HCT116 (cell line): ENCODE results near the gene TNFRSF14. TPM values are rescaled to one million over a fixed set of nuclear protein-coding genes. Genes with fewer than 3 reads are reported as not detected.
A peak's percentile ranks its signal among the peaks of the same experiment; 100 is the strongest.

Experiments
- ATAC-seq: fragments of 200-7000 bp; cut with Tn5 transposase; 2 replicates; pipeline ENCODE4 v1.9.1; 2020; ENCODE audit warnings: mild to moderate bottlenecking, moderate library complexity
- BruUV-seq: library from RNA; stranded (reverse); fragments of 400-500 nt; replicated peaks from 2 replicates; lab custom pipeline; 2021; lab: Mats Ljungman, UMichigan
- CTCF ChIA-PET: fragments of 300-600 bp; sonication (Branson Sonifier 250); formaldehyde crosslinking; loops from one replicate; lab custom pipeline; 2021; ENCODE audit warnings: antibody characterized with exemption; lab: Charles Lee
- POLR2A ChIA-PET: fragments of 300-600, 350-600 bp; sonication (Branson Sonifier 250); formaldehyde crosslinking; loops from one replicate; lab custom pipeline; 2021; ENCODE audit warnings: antibody characterized with exemption; lab: Charles Lee
- RAD21 ChIA-PET, 2 experiments: fragments of 300-600 bp; sonication (Branson Sonifier 250); formaldehyde crosslinking; loops; one replicate each; lab custom pipeline; 2023; ENCODE audit warnings: low total read pairs in 2 of 2; ENCODE audit not compliant: uncharacterized antibody in 2 of 2, unreplicated experiment in 2 of 2, low non-redundant PET in 1 of 2; lab: Charles Lee
- DNase-seq: peaks from one replicate; pipeline ENCODE4 v3.0.0-alpha.2; 2010; ENCODE audit warnings: low read depth, low spot score
- H2AFZ ChIP-seq: fragments of 200-600 bp; shearing (Covaris generic), sonication (generic); 2 replicates; pipeline ENCODE4 v1.6.1; 2017; ENCODE audit warnings: low read depth, mixed run types, mixed read lengths, antibody characterized with exemption, low read length; ENCODE audit not compliant: poor library complexity, severe bottlenecking
- H3K27ac ChIP-seq: 2 replicates; pipeline ENCODE4 v1.5.1; 2012; ENCODE audit warnings: low read depth, low read length
- H3K27me3 ChIP-seq: fragments of 200-600 bp; sonication (generic); 2 replicates; pipeline ENCODE4 v1.6.1; 2016; ENCODE audit warnings: mixed run types, low read length, mixed read lengths; ENCODE audit not compliant: insufficient read depth
- H3K36me3 ChIP-seq, 2 experiments: fragments of 200-500 bp in 1 of 2; fragments of 200-600 bp in 1 of 2; sonication (Bioruptor generic) in 1 of 2; sonication (generic) in 1 of 2; 2 replicates each; pipeline versions ENCODE4 v1.5.1 to v1.6.1; 2014 to 2016; ENCODE audit warnings: low read length in 2 of 2, inconsistent platforms in 1 of 2, mixed read lengths in 1 of 2, mixed run types in 1 of 2; ENCODE audit not compliant: insufficient read depth in 2 of 2, control insufficient read depth in 1 of 2
- H3K4me1 ChIP-seq, 2 experiments: fragments of 200-600 bp in 1 of 2; sonication (generic) in 1 of 2; 2 replicates each; pipeline versions ENCODE4 v1.5.1 to v1.6.1; 2012 to 2017; ENCODE audit warnings: low read length in 2 of 2, inconsistent platforms in 1 of 2, mild to moderate bottlenecking in 1 of 2, mixed read lengths in 1 of 2, mixed run types in 1 of 2, moderate library complexity in 1 of 2; ENCODE audit not compliant: insufficient read depth in 2 of 2, control insufficient read depth in 1 of 2
- H3K4me2 ChIP-seq: fragments of 200-600 bp; sonication (generic); 2 replicates; pipeline ENCODE4 v1.6.1; 2017; ENCODE audit warnings: mixed run types, low read length, mixed read lengths
- H3K4me3 ChIP-seq, 2 experiments: fragments of 200-600 bp in 1 of 2; sonication (generic) in 1 of 2; replicated peaks in 1 of 2; 2 replicates each; pipeline ENCODE4 v1.5.1; 2011 to 2016; ENCODE audit warnings: low read length in 2 of 2, control low read depth in 1 of 2, low read depth in 1 of 2, mild to moderate bottlenecking in 1 of 2, mixed read lengths in 1 of 2, mixed run types in 1 of 2
- H3K79me2 ChIP-seq: fragments of 200-600 bp; sonication (generic); 2 replicates; pipeline ENCODE4 v1.6.1; 2017; ENCODE audit warnings: mild to moderate bottlenecking, mixed run types, low read length, moderate library complexity, mixed read lengths; ENCODE audit not compliant: insufficient read depth
- H3K9ac ChIP-seq: fragments of 200-600 bp; sonication (generic); 2 replicates; pipeline ENCODE4 v1.6.1; 2016; ENCODE audit warnings: low read length, mixed read lengths
- H3K9me2 ChIP-seq: fragments of 200-600 bp; sonication (generic), shearing (Covaris generic); 2 replicates; pipeline ENCODE4 v1.6.1; 2017; ENCODE audit warnings: mixed run types, mild to moderate bottlenecking, moderate library complexity; ENCODE audit not compliant: insufficient read depth
- H3K9me3 ChIP-seq, 2 experiments: fragments of 200-500 bp in 1 of 2; fragments of 200-600 bp in 1 of 2; sonication (Bioruptor generic) in 1 of 2; sonication (generic) in 1 of 2; 2 replicates each; pipeline ENCODE4 v1.6.1; 2014 to 2017; ENCODE audit warnings: low read length in 2 of 2, mixed read lengths in 2 of 2, inconsistent platforms in 1 of 2, low read depth in 1 of 2, mild to moderate bottlenecking in 1 of 2, mixed run types in 1 of 2, moderate library complexity in 1 of 2; ENCODE audit not compliant: control insufficient read depth in 1 of 2, insufficient read depth in 1 of 2
- H4K20me1 ChIP-seq: fragments of 200-600 bp; sonication (generic), shearing (Covaris generic); 2 replicates; pipeline ENCODE4 v1.6.1; 2017; ENCODE audit warnings: mixed run types, mild to moderate bottlenecking, moderate library complexity; ENCODE audit not compliant: insufficient read depth
- CTCF ChIP-seq, 3 experiments: fragments of 200-600 bp in 1 of 3; sonication (generic) in 1 of 3; IDR thresholded peaks in 2 of 3; conservative IDR thresholded peaks in 1 of 3; 2 replicates each; pipeline ENCODE4 v1.5.1; 2012 to 2017; ENCODE audit warnings: low read depth in 2 of 3, low read length in 2 of 3, antibody characterized with exemption in 1 of 3, borderline replicate concordance in 1 of 3, control low read depth in 1 of 3, mild to moderate bottlenecking in 1 of 3, mixed read lengths in 1 of 3, mixed run types in 1 of 3, moderate library complexity in 1 of 3; ENCODE audit not compliant: insufficient read depth in 1 of 3
- EZH2phosphoT487 ChIP-seq: fragments of 200-600 bp; IDR thresholded peaks from 2 replicates; pipeline ENCODE4 v1.6.1; 2018; ENCODE audit warnings: antibody characterized with exemption, borderline replicate concordance
- SIN3A ChIP-seq: IDR thresholded peaks from 2 replicates; pipeline ENCODE4 v1.6.1; 2012; ENCODE audit warnings: low read depth
- intact Hi-C: fragments of 100-400 bp; cut with micrococcal nuclease; formaldehyde crosslinking; loops from 2 replicates; pipeline ENCODE4 v1.10.0; 2022
- total RNA-seq: library from RNA; stranded (reverse); gene quantifications from one replicate; pipeline ENCODE4 v1.2.1, GENCODE V29; 2021; ENCODE audit not compliant: unreplicated experiment

TNFRSF14 gene
- total RNA-seq, 1 experiment from 2014 or later: 0.66 TPM

DNA sequence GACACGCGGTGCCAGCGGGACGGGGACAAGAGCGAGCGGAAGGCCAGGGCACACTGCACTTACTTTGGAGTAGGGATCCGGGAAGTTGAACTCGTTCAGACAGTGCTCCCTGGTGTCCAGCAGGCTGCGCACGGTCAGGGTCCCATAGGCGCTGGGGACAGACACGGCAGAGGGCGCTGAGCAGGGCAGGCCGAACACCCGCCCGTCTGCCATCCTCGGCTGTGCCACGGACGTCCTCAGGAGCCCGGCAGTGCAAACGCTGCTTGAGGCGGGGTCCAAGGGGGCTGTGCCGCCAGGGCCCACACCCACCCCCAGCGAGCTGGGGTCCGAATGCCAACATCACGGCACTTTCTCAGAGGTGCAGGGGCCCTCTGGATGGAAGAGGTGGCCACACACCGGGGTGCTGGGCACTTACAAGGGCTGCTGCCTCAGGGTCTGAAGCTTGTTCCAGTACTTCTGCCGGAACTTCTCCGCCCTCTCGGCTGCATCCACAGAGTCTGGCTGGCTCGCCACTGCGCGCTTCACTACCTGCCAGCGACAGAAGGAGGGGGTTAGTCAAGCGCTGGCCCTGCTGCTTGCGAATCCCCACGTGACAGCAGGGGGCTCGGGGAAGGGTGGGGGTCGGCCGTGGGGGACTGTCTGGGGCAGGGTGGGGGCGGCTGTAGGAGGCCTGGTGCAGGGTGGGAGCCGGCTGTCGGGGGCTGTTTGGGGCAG lies 42.1 kb upstream of the TNFRSF14 start:
- TF ChIP-seq EZH2phosphoT487: no peak
- intact Hi-C loops: no loop called here
- Histone ChIP-seq H3K4me2 (no peak overlapping the region), H3K27me3 (no peaks in the 10 kb centered on the region), H3K4me1 (no peaks in the 10 kb centered on the region), H3K9me3 (no peaks in the 10 kb centered on the region), H3K27ac (no peak overlapping the region), H4K20me1 (no peaks in the 10 kb centered on the region), H3K9ac (no peak overlapping the region), H3K9me2 (no peaks in the 10 kb centered on the region), H2AFZ (no peak overlapping the region), H3K36me3 (peaks cover 18 to 26% of the 10 kb centered on the region in 2 experiments; a peak in 3 of 4 replicates), H3K79me2 (no peaks in the 10 kb centered on the region), H3K4me3 (no peak overlapping the region)
- ATAC-seq: no peak
- ChIA-PET CTCF (no interaction called here), POLR2A (no interaction called here), RAD21 (no interaction called here)
- DNase-seq: no peak
- BruUV-seq: no TSS peak

DNA sequence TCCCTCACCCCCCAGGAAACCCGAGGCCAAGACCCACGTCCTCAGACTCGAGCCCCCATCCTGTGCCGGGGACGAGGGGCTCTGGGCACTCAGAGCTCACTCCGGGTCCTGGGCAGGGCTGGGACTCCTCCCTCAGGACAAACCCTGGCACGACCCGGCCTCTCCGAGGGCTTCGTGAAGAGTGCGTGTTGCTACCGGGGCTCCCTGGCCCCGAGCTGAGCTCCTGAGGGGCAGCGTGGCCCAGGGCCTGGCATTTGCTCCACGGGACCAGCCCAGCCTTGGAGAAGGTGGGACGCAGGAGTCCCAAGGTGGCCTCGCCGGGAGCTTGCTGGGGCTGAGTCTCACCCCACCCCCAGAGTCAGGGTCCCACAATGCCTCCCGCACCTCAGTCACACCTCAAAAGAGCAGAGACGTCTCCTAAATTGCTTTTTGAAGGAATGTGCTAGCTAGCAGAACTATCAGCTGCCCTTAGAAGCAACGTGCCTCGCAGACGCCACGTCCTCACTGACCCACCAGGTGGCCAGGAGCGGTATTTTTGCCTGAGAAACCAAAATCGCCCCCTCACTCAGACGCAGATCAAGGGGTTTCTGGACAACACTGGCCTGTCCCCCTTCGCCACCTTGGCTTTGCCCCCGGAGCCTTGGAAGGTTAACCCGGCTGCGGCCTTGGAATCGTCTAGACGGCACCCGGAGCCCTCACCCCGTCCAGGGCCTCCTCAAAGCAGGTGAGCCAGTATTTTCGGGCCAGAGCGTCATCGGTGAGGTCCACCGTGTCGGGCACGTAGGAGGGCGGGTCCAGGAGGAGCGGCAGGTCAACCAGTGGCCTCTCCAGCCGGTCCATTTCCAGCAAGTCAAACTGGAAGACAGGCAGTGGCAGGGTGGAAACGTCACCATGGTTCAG lies 41.1 kb upstream of the TNFRSF14 start:
- Histone ChIP-seq H3K9me2 (no peaks in the 10 kb centered on the region), H3K9me3 (no peaks in the 10 kb centered on the region), H3K9ac (no peak overlapping the region), H3K36me3 (peaks cover 22% of the 10 kb centered on the region in 2 experiments; a peak in 3 of 4 replicates), H3K79me2 (no peaks in the 10 kb centered on the region), H4K20me1 (no peaks in the 10 kb centered on the region), H2AFZ (no peak overlapping the region), H3K27ac (no peak overlapping the region), H3K4me2 (no peak overlapping the region), H3K4me3 (no peak overlapping the region), H3K27me3 (no peaks in the 10 kb centered on the region), H3K4me1 (no peaks in the 10 kb centered on the region)
- DNase-seq: no peak
- POLR2A ChIA-PET: no interaction called here
- intact Hi-C loops: no loop called here
- no TSS peak for BruUV-seq
- CTCF ChIA-PET: no interaction called here
- TF ChIP-seq SIN3A: no peak
- peak in 2 of 3 experiments; percentile 21 to 25; a peak in 2 of 6 replicates for TF ChIP-seq CTCF (IDR thresholded peaks at IDR 0.05 in 2 of 3, conservative IDR thresholded peaks at IDR 0.05 in 1 of 3; ENCODE audit: borderline replicate concordance in 1 of 3, insufficient read depth in 1 of 3, low read depth in 2 of 3, low read length in 2 of 3)
- RAD21 ChIA-PET: no interaction called here
- peak; percentile 33; the same call in 1 of the 2 replicates for ATAC-seq
